Body of pancreas (tissue), 4 donors: ENCODE results near the gene SPACDR.

Experiments used
- CTCF ChIP-seq, 7 experiments: fragments of 450-650 bp in 4 of 7; fragments of 200-600 bp in 3 of 7; sonication (generic) in 3 of 7; IDR thresholded peaks; one replicate each; pipeline ENCODE4 v1.5.1; 2016 to 2019; ENCODE audit warnings: antibody characterized with exemption in 7 of 7
- POLR2A ChIP-seq, 3 donors: fragments of 450-650 bp; IDR thresholded peaks; one replicate each; pipeline ENCODE4 v1.6.1; 2016; ENCODE audit warnings: antibody characterized with exemption in 3 of 3, mild to moderate bottlenecking in 2 of 3

DNA sequence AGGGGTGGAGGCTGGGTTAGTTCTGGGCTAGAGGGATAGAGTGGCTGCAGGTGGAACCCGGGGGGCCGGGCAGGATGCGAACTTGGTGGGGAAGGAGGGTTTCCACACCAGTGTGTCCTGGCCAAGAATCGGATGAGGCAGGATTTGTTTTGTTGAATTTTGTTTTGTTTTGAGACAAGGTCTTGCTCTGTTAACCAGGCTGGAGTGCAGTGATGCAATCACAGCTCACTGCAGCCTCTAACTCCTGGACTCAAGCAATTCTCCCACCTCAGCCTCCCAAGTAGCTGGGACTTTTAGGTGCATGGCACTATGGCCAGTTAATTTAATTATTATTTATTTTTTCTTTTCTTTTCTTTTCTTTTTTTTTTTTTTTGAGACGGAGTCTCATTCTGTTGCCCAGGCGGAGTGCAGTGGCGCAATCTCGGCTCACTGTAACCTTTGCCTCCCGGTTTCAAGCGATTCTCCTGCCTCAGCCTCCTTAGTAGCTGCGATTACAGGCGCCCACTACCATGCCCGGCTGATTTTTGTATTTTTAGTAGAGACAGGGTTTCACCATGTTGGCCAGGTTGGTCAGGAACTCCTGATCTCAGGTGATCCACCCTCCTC, 14.8 kb downstream of the SPACDR start:
- TF ChIP-seq POLR2A (IDR thresholded peaks at IDR 0.05) (no peak), CTCF (IDR thresholded peaks at IDR 0.05) (no peak)
